Activated naive CD8-positive, alpha-beta T cell treated with anti-CD3 and anti-CD28 coated beads for 36 hours (primary cell): ENCODE results near the gene HACD1. TPM values are rescaled to one million over a fixed set of nuclear protein-coding genes. Genes with fewer than 3 reads are reported as not detected.

Experiments
- DNase-seq: peaks from one replicate; pipeline ENCODE4 v3.0.0; 2021
- H3K27ac Mint-ChIP-seq: one replicate; pipeline ENCODE4 v1.8.0; 2022; ENCODE audit warnings: mild to moderate bottlenecking, moderate library complexity, mixed read lengths
- H3K27me3 Mint-ChIP-seq: one replicate; pipeline ENCODE4 v1.8.0; 2022; ENCODE audit warnings: mild to moderate bottlenecking, mixed read lengths
- H3K36me3 Mint-ChIP-seq: one replicate; pipeline ENCODE4 v1.8.0; 2021; ENCODE audit warnings: mild to moderate bottlenecking, mixed read lengths
- H3K4me1 Mint-ChIP-seq: one replicate; pipeline ENCODE4 v1.8.0; 2021; ENCODE audit warnings: mixed read lengths
- H3K4me3 Mint-ChIP-seq: one replicate; pipeline ENCODE4 v1.8.0; 2022; ENCODE audit warnings: mild to moderate bottlenecking, moderate library complexity, mixed read lengths
- H3K9me3 Mint-ChIP-seq: one replicate; pipeline ENCODE4 v1.8.0; 2022; ENCODE audit warnings: mixed read lengths
- total RNA-seq, 2 experiments: library from RNA; stranded (reverse); gene quantifications; one replicate each; pipeline ENCODE4 v1.2.3, GENCODE V29; 2021

The HACD1 gene
- total RNA-seq: 1 to 10 TPM; 3.5 TPM

- Mint-ChIP-seq H3K36me3 (no peaks in the 10 kb centered on the region), H3K4me1 (peaks cover 3% of the 10 kb centered on the region), H3K27ac (no peak within 1 kb of the TSS), H3K27me3 (peaks cover 29% of the 10 kb centered on the region), H3K9me3 (no peaks in the 10 kb centered on the region), H3K4me3 (peak within 1 kb of the TSS; percentile 82)
- DNase-seq: peak; percentile 67
Measured at GRCh38 chr10:17617031-17617911, at the start of gene HACD1. Gene HACD1 (minus strand): TSS chr10:17617374. CDS start chr10:17617339, 35 bp downstream.

GRCh38 chr10:17665747-17666146 is 48.6 kb upstream of the HACD1 start:
- Mint-ChIP-seq H3K27me3 (no peaks in the 10 kb centered on the region), H3K9me3 (peaks cover 4% of the 10 kb centered on the region), H3K4me1 (peaks cover 60% of the 10 kb centered on the region), H3K36me3 (peaks cover 37% of the 10 kb centered on the region), H3K4me3 (no peak overlapping the region), H3K27ac (no peak overlapping the region)
- DNase-seq: no peak

GRCh38 chr10:17663450-17663849 is 46.3 kb upstream of the HACD1 start:
- no peaks in the 10 kb centered on the region for H3K27me3 Mint-ChIP-seq
- no peak for DNase-seq
- H3K4me1 Mint-ChIP-seq: peaks cover 50% of the 10 kb centered on the region
- H3K36me3 Mint-ChIP-seq: peaks cover 39% of the 10 kb centered on the region
- no peak overlapping the region for H3K27ac Mint-ChIP-seq
- H3K4me3 Mint-ChIP-seq: no peak overlapping the region
- H3K9me3 Mint-ChIP-seq: peaks cover 4% of the 10 kb centered on the region

- Mint-ChIP-seq H3K27ac (peak overlapping the region; percentile 3), H3K4me1 (peaks cover 50% of the 10 kb centered on the region), H3K4me3 (no peak overlapping the region), H3K36me3 (peaks cover 40% of the 10 kb centered on the region), H3K27me3 (no peaks in the 10 kb centered on the region), H3K9me3 (peaks cover 8% of the 10 kb centered on the region)
- no peak for DNase-seq
Measured at GRCh38 chr10:17662193-17663138, 45.3 kb upstream of the HACD1 start.

GRCh38 chr10:17661510-17661909 is 44.3 kb upstream of the HACD1 start:
- H3K27ac Mint-ChIP-seq: no peak overlapping the region
- no peak for DNase-seq
- peaks cover 11% of the 10 kb centered on the region for H3K9me3 Mint-ChIP-seq
- H3K4me1 Mint-ChIP-seq: peaks cover 54% of the 10 kb centered on the region
- peaks cover 42% of the 10 kb centered on the region for H3K36me3 Mint-ChIP-seq
- no peaks in the 10 kb centered on the region for H3K27me3 Mint-ChIP-seq
- H3K4me3 Mint-ChIP-seq: no peak overlapping the region

GRCh38 chr10:17660921-17661320 is 43.7 kb upstream of the HACD1 start:
- H3K36me3 Mint-ChIP-seq: peaks cover 46% of the 10 kb centered on the region

GRCh38 chr10:17659365-17659764 is 42.2 kb upstream of the HACD1 start:
- peaks cover 18% of the 10 kb centered on the region for H3K9me3 Mint-ChIP-seq
- H3K4me1 Mint-ChIP-seq: peaks cover 70% of the 10 kb centered on the region
- no peak overlapping the region for H3K27ac Mint-ChIP-seq
- no peak overlapping the region for H3K4me3 Mint-ChIP-seq
- no peak for DNase-seq
- H3K27me3 Mint-ChIP-seq: no peaks in the 10 kb centered on the region
- H3K36me3 Mint-ChIP-seq: peaks cover 57% of the 10 kb centered on the region

More at GRCh38 chr10:17660921-17661320, 43.7 kb upstream of the HACD1 start:
- no peak for DNase-seq
- peaks cover 14% of the 10 kb centered on the region for H3K9me3 Mint-ChIP-seq
- H3K27me3 Mint-ChIP-seq: no peaks in the 10 kb centered on the region
- H3K4me3 Mint-ChIP-seq: no peak overlapping the region
- no peak overlapping the region for H3K27ac Mint-ChIP-seq
- H3K4me1 Mint-ChIP-seq: peaks cover 59% of the 10 kb centered on the region

GRCh38 chr10:17657103-17657500 is 39.9 kb upstream of the HACD1 start:
- no peak for DNase-seq
- Mint-ChIP-seq H3K36me3 (peaks cover 66% of the 10 kb centered on the region), H3K4me1 (peaks cover 63% of the 10 kb centered on the region), H3K9me3 (peaks cover 23% of the 10 kb centered on the region), H3K27me3 (no peaks in the 10 kb centered on the region), H3K4me3 (no peak overlapping the region), H3K27ac (no peak overlapping the region)

- no peaks in the 10 kb centered on the region for H3K27me3 Mint-ChIP-seq
Measured at GRCh38 chr10:17655567-17656146, 38.5 kb upstream of the HACD1 start.

GRCh38 chr10:17655009-17655408 is 37.8 kb upstream of the HACD1 start:
- no peak overlapping the region for H3K4me3 Mint-ChIP-seq
- no peak for DNase-seq
- H3K36me3 Mint-ChIP-seq: peaks cover 78% of the 10 kb centered on the region
- no peak overlapping the region for H3K27ac Mint-ChIP-seq
- H3K9me3 Mint-ChIP-seq: peaks cover 23% of the 10 kb centered on the region
- H3K27me3 Mint-ChIP-seq: no peaks in the 10 kb centered on the region
- H3K4me1 Mint-ChIP-seq: peaks cover 69% of the 10 kb centered on the region

More at GRCh38 chr10:17655567-17656146, 38.5 kb upstream of the HACD1 start:
- Mint-ChIP-seq H3K27ac (peak overlapping the region; percentile 64), H3K4me1 (peaks cover 62% of the 10 kb centered on the region), H3K4me3 (no peak overlapping the region), H3K36me3 (peaks cover 71% of the 10 kb centered on the region), H3K9me3 (peaks cover 23% of the 10 kb centered on the region)
- no peak for DNase-seq

GRCh38 chr10:17652585-17652984 is 35.4 kb upstream of the HACD1 start:
- no peak for DNase-seq
- Mint-ChIP-seq H3K27me3 (no peaks in the 10 kb centered on the region), H3K27ac (no peak overlapping the region), H3K36me3 (peaks cover 90% of the 10 kb centered on the region), H3K4me3 (no peak overlapping the region), H3K9me3 (peaks cover 24% of the 10 kb centered on the region), H3K4me1 (peaks cover 77% of the 10 kb centered on the region)

GRCh38 chr10:17651896-17652295 is 34.7 kb upstream of the HACD1 start:
- Mint-ChIP-seq H3K9me3 (peaks cover 20% of the 10 kb centered on the region), H3K27ac (no peak overlapping the region), H3K4me3 (no peak overlapping the region), H3K27me3 (no peaks in the 10 kb centered on the region), H3K4me1 (peaks cover 77% of the 10 kb centered on the region), H3K36me3 (peaks cover 91% of the 10 kb centered on the region)
- no peak for DNase-seq

GRCh38 chr10:17650416-17650815 is 33.2 kb upstream of the HACD1 start:
- H3K36me3 Mint-ChIP-seq: peaks cover 84% of the 10 kb centered on the region

GRCh38 chr10:17649836-17650235 is 32.7 kb upstream of the HACD1 start:
- peaks cover 77% of the 10 kb centered on the region for H3K4me1 Mint-ChIP-seq
- H3K9me3 Mint-ChIP-seq: peaks cover 13% of the 10 kb centered on the region
- H3K27ac Mint-ChIP-seq: no peak overlapping the region
- no peak for DNase-seq
- peaks cover 83% of the 10 kb centered on the region for H3K36me3 Mint-ChIP-seq
- no peaks in the 10 kb centered on the region for H3K27me3 Mint-ChIP-seq
- no peak overlapping the region for H3K4me3 Mint-ChIP-seq

More at GRCh38 chr10:17650416-17650815, 33.2 kb upstream of the HACD1 start:
- no peak overlapping the region for H3K4me3 Mint-ChIP-seq
- no peaks in the 10 kb centered on the region for H3K27me3 Mint-ChIP-seq
- H3K27ac Mint-ChIP-seq: peak overlapping the region; percentile 25
- peaks cover 15% of the 10 kb centered on the region for H3K9me3 Mint-ChIP-seq
- H3K4me1 Mint-ChIP-seq: peaks cover 78% of the 10 kb centered on the region
- no peak for DNase-seq

GRCh38 chr10:17649052-17649451 is 31.9 kb upstream of the HACD1 start:
- peaks cover 83% of the 10 kb centered on the region for H3K36me3 Mint-ChIP-seq
- peak overlapping the region; percentile 67 for H3K4me3 Mint-ChIP-seq
- peaks cover 75% of the 10 kb centered on the region for H3K4me1 Mint-ChIP-seq
- H3K27me3 Mint-ChIP-seq: no peaks in the 10 kb centered on the region
- DNase-seq: no peak
- peak overlapping the region; percentile 89 for H3K27ac Mint-ChIP-seq
- peaks cover 11% of the 10 kb centered on the region for H3K9me3 Mint-ChIP-seq
